NB4 (cell line): ENCODE data around the gene CFAP74.

ENCODE experiments used
- MYC ChIP-seq: IDR thresholded peaks from 2 replicates; pipeline ENCODE4 v1.6.1; 2011; ENCODE audit warnings: low read depth, low read length
- POLR2A ChIP-seq: IDR thresholded peaks from 2 replicates; pipeline ENCODE4 v1.6.1; 2011; ENCODE audit warnings: mild to moderate bottlenecking; ENCODE audit not compliant: insufficient read length; ENCODE audit errors: extremely low read depth
- TF ChIP-seq, protein P1 (sequence below): IDR thresholded peaks from one replicate; pipeline ENCODE4 v1.5.1; 2012; ENCODE audit warnings: low read depth, low read length

DNA sequence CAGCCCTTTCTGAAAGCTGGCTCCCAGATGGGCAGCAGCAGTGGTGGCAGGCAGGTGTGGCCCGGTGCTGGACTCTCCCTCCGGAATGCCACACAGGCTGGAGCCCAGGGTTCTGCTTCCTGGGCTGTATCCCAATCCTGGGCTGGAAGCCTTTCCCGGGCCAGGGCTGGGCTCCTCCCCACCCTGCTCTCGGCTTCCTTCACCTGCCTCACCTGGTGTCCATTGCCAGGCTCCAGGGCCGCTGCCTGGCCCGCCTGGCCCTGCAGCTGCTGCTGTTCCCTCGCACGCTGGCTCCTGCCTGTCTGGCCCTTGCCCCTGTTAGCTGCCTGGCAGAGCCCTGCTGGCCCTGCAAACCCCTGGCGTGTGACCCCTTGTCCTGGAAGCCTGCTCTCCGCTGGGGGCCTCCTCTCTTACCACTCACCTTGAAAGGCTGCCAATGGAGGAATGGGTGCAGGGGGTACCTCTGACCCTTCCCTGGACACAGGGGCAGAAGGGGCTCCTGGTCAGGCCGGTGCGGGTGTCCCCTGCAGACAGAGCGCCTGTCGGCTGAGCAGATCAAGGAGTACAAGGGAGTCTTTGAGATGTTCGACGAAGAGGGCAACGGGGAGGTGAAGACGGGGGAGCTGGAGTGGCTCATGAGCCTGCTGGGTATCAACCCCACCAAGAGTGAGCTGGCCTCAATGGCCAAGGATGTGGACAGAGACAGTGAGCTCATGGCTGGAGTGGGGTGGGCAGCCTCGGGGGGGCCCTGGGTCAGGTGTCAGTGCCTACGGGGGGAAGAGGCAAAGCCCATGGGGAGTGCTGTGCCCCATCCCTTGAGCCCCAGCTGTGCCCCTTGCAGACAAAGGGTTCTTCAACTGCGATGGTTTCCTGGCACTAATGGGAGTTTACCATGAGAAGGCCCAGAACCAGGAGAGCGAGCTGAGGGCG is 87.4 kb downstream of the CFAP74 start:
- TF ChIP-seq, protein P1, sequence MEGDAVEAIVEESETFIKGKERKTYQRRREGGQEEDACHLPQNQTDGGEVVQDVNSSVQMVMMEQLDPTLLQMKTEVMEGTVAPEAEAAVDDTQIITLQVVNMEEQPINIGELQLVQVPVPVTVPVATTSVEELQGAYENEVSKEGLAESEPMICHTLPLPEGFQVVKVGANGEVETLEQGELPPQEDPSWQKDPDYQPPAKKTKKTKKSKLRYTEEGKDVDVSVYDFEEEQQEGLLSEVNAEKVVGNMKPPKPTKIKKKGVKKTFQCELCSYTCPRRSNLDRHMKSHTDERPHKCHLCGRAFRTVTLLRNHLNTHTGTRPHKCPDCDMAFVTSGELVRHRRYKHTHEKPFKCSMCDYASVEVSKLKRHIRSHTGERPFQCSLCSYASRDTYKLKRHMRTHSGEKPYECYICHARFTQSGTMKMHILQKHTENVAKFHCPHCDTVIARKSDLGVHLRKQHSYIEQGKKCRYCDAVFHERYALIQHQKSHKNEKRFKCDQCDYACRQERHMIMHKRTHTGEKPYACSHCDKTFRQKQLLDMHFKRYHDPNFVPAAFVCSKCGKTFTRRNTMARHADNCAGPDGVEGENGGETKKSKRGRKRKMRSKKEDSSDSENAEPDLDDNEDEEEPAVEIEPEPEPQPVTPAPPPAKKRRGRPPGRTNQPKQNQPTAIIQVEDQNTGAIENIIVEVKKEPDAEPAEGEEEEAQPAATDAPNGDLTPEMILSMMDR = no peak
- no peak for TF ChIP-seq POLR2A
- TF ChIP-seq MYC = no peak
